Epithelial cell of prostate (primary cell): ENCODE measurements around the gene IZUMO1.
"Not testable (repeated sequence)": the region's sequence is repeated elsewhere in the genome, so short reads cannot be mapped to it uniquely, and the experiment has no call there.

ENCODE experiments used
- DNase-seq: peaks from one replicate; pipeline ENCODE4 v3.0.0-alpha.2; 2011; ENCODE audit warnings: low read depth, low spot score
- H3K27ac ChIP-seq: fragments of 450-650 bp; 2 replicates; pipeline ENCODE4 v1.5.1; 2017; ENCODE audit warnings: mild to moderate bottlenecking

The IZUMO1 gene

GRCh38 chr19:48718106-48718505, 28.6 kb downstream of the IZUMO1 start:
- not testable (repeated sequence) for H3K27ac ChIP-seq, DNase-seq

DNA sequence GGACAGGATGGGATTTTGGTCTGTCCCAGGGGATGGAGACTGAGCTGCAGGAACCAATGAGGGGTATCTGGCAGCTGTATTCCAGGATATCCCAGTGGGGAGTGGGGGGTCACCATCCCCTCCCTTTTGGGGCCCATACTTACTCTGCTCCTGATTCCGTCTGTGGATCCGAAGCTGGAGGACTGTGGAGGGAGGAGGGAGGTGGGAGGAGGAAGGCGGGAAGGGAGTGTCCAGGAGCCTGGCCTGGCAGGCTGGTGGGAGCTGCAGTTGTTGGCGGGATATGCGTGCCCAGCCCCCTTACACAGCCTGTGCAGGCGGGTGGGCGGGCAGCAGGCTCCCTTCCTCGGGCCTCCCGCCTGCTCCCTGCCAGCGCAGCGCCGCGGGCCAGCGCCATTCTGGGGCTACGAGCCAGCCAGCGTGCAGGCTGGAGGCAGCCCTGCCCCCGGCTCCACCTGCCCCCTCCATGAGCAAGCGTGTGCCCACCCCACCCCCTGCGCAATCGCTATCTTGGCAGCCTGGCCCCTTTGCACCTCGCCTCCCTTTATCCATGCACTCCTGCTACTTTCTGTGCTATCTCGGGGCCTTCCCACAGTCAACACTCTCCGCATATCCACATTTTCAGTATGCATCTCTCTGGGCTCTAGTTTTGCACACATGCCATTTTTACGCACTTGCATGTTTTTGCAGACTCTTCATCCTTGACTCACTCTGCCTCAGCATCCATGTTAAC, 30.0 kb downstream of the IZUMO1 start:
- no peak for DNase-seq
- no peak overlapping the region for H3K27ac ChIP-seq

DNA sequence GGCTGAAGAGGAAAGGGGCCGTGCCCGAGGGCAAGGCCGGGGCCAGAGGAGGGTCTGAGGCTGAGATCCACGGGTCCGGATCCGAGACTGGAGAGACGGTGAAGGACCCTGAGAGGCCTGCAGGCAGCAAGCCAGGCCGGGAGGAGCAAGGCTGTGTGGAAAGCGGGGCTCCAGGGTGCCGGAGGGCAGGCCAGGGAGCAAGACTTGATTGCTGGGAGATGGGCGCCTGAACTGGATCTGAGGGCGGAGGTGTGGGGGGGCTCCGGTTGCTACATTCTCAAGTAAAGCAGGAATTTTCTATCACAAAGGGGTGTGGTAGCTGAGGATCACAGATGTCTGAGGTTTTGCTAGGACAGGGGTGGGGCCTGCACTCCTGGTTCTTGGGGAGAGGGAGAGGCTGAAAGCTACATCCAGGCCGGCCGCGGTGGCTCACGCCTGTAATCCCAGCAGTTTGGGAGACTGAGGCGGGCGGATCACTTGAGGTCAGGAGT, 31.0 kb downstream of the IZUMO1 start:
- no peak for DNase-seq
- H3K27ac ChIP-seq = no peak overlapping the region

DNA sequence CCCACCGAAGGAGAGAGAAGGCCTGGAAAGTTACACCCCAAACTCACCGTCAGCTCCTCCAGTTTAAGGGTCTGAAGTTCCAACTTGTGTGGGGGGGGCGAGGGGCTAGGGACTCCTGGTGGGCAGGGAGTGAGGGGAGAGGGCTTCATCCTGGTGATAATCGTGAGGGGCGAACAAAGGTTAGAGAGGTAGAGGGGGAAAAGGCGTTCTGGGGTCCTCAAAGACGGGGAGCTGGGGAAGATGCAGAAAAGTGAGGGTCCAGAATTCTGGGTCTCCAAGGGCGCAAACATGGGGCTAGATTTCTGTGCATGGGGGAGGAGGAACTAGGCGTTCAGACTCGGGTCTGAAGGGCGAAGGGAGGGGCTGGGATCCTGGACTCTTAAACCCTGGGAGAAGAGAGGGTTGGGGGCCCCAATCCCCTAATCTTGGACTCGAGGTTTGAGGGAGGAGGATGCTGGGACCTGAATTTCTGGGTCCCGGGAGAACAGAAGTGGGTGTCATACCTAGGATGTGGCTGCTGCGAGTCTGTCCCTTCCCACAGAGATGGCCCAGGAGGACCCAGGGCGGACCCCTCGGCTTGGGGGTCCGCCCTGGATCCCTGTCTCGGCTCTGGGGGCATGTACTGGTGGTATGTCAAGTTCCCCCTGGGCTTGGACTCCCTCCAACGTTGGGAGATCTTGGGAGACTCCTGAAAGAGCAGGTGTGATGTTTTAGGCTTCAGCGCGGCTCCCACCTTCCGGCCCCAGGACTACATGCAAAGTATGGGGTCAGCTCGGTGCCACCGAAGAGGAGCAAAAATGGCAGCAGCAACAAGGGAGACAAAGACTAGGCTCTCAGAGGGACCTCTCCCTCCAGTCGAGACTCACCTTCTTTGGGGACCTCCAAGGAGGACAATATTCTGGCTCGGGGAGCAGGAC, 31.7 kb downstream of the IZUMO1 start:
- no peak for DNase-seq

GRCh38 chr19:48713864-48714755, 32.6 kb downstream of the IZUMO1 start:
- H3K27ac ChIP-seq = peak overlapping the region; percentile 48
- peak; percentile 95 for DNase-seq

More for the DNA sequence above, 31.7 kb downstream of the IZUMO1 start:
- peak overlapping the region; percentile 48 for H3K27ac ChIP-seq

DNA sequence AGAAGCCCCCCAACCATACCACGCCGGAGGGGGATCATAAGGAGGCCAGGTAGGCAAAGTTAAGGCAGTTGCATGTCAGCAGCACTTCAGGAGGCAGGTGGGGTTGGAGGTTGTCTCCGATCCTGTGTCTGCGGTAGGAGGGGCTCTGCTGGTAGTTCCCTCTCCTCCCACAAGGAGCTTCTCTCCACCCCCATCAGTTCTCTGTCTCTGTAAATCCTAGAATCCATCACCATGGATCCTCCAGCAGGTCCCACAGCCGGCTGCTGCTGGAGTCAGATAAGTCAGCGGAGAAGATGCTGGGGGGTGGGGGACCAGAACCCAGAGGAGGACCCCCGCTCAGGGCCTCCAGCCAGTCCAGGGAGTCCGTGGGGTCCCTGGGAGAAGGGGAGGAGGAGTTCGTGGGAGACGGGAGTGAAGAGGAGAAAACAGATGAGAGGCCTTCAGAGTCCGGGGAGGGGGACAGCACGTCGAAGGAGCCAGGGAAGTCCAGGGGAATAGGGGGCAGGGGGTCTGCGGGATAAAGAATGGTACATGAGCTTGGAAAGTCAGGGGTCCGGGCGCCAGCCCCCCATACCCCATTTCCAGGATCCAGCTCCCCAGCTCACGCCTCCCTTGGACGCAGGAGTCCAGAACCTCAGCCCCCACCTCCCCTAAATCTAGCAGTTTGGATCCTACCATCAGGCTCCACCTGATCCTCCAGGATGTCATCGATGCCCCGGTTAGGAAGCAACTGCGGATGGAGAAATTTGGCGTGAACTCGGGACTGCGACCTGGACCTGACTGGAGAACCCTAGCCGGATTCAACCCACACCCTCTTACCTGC, 33.5 kb downstream of the IZUMO1 start:
- no peak overlapping the region for H3K27ac ChIP-seq
- DNase-seq = no peak

GRCh38 chr19:48711106-48711662, 35.5 kb downstream of the IZUMO1 start:
- no peak overlapping the region for H3K27ac ChIP-seq
- no peak for DNase-seq

DNA sequence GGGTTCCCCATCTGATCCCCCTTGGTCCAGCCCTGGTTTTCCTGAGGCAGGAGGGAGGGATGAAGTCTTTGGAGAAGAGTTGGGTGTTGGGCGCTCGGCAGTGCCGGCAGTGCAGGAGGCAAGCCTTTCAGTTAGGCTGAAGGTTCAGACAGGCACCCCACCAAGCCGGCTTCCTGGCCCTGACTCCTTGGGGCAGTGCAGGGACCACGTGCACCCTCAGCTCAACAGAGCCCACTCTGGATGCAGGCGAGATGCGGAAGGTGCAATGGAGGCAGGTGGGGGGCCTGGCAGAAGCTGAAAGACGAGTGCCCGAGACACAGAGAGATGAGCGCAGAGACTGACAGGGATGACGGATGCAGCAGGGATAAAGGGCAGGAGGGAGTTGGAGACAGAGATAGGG, 38.2 kb downstream of the IZUMO1 start:
- H3K27ac ChIP-seq = no peak overlapping the region
- DNase-seq = no peak

DNA sequence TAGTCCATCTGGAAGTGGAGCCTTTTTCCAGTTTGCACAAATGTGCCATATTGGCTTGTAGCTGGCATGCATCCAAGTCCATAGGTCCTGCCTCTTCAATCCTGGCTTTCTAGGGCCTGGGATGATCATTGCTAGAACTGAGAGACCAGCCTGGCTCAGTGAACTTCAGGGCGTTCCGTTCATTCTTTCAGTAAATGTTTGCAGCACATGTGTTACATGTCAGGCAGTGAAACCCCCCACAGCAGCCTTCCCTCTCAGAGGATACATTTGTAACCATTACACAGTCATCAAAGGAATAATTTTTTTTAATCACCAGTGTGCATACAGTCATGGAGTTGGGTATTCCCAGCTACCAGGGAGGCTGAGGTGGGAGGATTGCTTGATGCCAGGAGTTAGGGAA, 41.3 kb downstream of the IZUMO1 start:
- no peak overlapping the region for H3K27ac ChIP-seq
- no peak for DNase-seq

DNA sequence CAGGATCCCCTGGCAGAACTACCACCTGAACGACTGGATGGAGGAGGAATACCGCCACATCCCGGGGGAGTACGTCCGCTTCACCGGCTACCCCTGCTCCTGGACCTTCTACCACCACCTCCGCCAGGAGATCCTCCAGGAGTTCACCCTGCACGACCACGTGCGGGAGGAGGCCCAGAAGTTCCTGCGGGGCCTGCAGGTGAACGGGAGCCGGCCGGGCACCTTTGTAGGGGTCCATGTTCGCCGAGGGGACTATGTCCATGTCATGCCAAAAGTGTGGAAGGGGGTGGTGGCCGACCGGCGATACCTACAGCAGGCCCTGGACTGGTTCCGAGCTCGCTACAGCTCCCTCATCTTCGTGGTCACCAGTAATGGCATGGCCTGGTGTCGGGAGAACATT, 43.4 kb downstream of the IZUMO1 start:
- H3K27ac ChIP-seq = no peak overlapping the region
- DNase-seq = no peak

DNA sequence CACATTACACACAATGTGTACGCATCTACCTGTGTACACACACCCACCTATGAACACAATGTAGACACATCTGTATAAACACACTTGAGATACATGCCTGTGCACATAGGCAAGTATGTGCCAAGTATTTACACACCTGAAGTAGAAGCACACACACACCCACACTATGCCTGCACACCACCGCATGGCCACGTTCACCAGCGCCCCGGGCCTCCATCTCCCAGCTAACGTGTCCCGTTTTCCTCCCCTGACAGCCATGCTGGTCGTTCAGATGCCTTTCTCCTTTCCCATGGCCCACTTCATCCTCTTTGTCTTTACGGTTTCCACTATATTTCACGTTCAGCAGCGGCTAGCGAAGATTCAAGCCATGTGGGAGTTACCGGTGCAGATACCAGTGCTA, 44.0 kb downstream of the IZUMO1 start:
- DNase-seq = no peak
- no peak overlapping the region for H3K27ac ChIP-seq

DNA sequence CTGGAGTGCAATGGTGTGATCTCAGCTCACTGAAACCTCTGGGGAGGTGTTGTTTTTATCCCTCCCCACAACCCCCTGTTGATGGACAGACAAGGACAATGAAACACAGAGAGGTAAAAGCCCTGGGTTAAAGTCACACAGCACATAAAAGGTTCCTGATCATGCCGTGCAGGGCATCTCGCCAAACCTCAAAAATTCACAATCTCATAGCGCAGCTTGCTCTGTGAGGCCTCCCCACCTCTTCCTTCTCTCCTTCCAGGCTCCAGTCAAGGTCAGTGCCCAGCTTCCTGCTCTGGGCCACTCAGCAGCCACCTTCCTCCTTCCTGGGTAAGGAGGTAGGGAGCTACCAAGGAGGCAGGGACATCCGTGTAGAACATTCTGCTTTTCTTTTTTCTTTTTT, 48.7 kb downstream of the IZUMO1 start:
- H3K27ac ChIP-seq = peak overlapping the region; percentile 18
- DNase-seq = no peak

GRCh38 chr19:48696353-48697010, 50.2 kb downstream of the IZUMO1 start:
- DNase-seq = no peak
- peak overlapping the region; percentile 43 for H3K27ac ChIP-seq

GRCh38 chr19:48695743-48696352, 50.9 kb downstream of the IZUMO1 start, which contains the start of gene FUT2:
Gene FUT2, plus strand, starts transcription at chr19:48695971. Its CDS starts 6,986 bp downstream, at chr19:48702957.
- H3K27ac ChIP-seq = peak within 1 kb of the TSS; percentile 43
- no peak for DNase-seq

DNA sequence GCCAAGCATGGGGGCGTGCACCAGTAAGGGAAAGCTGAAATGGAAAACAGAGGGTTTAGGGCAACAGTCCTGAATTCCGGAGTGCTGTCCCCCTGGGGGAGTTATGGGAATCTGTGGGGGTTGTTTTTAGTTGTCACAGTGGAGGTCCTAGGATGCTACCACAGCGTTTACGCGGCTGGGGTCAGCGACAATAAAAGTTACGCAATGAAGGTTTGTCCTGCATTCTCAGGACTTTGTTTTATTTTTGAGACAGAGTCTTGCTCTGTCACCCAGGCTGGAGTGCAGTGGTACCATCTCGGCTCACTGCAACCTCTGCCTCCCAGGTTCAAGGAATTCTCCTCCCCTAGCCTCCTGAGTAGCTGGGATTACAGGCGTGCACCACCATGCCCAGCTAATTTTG, 53.1 kb downstream of the IZUMO1 start:
- not testable (repeated sequence) for DNase-seq, H3K27ac ChIP-seq
